HCT116 (cell line): ENCODE results near the gene MAP4K2. TPM values are rescaled to one million over a fixed set of nuclear protein-coding genes. Genes with fewer than 3 reads are reported as not detected.

Source experiments
- ATAC-seq: fragments of 200-7000 bp; cut with Tn5 transposase; 2 replicates; pipeline ENCODE4 v1.9.1; 2020; ENCODE audit warnings: mild to moderate bottlenecking, moderate library complexity
- BruUV-seq: library from RNA; stranded (reverse); fragments of 400-500 nt; replicated peaks from 2 replicates; lab custom pipeline; 2021; lab: Mats Ljungman, UMichigan
- CTCF ChIA-PET: fragments of 300-600 bp; sonication (Branson Sonifier 250); formaldehyde crosslinking; loops from one replicate; lab custom pipeline; 2021; ENCODE audit warnings: antibody characterized with exemption; lab: Charles Lee
- POLR2A ChIA-PET: fragments of 300-600, 350-600 bp; sonication (Branson Sonifier 250); formaldehyde crosslinking; loops from one replicate; lab custom pipeline; 2021; ENCODE audit warnings: antibody characterized with exemption; lab: Charles Lee
- RAD21 ChIA-PET, 2 experiments: fragments of 300-600 bp; sonication (Branson Sonifier 250); formaldehyde crosslinking; loops; one replicate each; lab custom pipeline; 2023; ENCODE audit warnings: low total read pairs in 2 of 2; ENCODE audit not compliant: uncharacterized antibody in 2 of 2, unreplicated experiment in 2 of 2, low non-redundant PET in 1 of 2; lab: Charles Lee
- DNase-seq: peaks from one replicate; pipeline ENCODE4 v3.0.0-alpha.2; 2010; ENCODE audit warnings: low read depth, low spot score
- H2AFZ ChIP-seq: fragments of 200-600 bp; shearing (Covaris generic), sonication (generic); 2 replicates; pipeline ENCODE4 v1.6.1; 2017; ENCODE audit warnings: low read depth, mixed run types, mixed read lengths, antibody characterized with exemption, low read length; ENCODE audit not compliant: poor library complexity, severe bottlenecking
- H3K27ac ChIP-seq: 2 replicates; pipeline ENCODE4 v1.5.1; 2012; ENCODE audit warnings: low read depth, low read length
- H3K27me3 ChIP-seq: fragments of 200-600 bp; sonication (generic); 2 replicates; pipeline ENCODE4 v1.6.1; 2016; ENCODE audit warnings: mixed run types, low read length, mixed read lengths; ENCODE audit not compliant: insufficient read depth
- H3K36me3 ChIP-seq, 2 experiments: fragments of 200-500 bp in 1 of 2; fragments of 200-600 bp in 1 of 2; sonication (Bioruptor generic) in 1 of 2; sonication (generic) in 1 of 2; 2 replicates each; pipeline versions ENCODE4 v1.5.1 to v1.6.1; 2014 to 2016; ENCODE audit warnings: low read length in 2 of 2, inconsistent platforms in 1 of 2, mixed read lengths in 1 of 2, mixed run types in 1 of 2; ENCODE audit not compliant: insufficient read depth in 2 of 2, control insufficient read depth in 1 of 2
- H3K4me1 ChIP-seq, 2 experiments: fragments of 200-600 bp in 1 of 2; sonication (generic) in 1 of 2; 2 replicates each; pipeline versions ENCODE4 v1.5.1 to v1.6.1; 2012 to 2017; ENCODE audit warnings: low read length in 2 of 2, inconsistent platforms in 1 of 2, mild to moderate bottlenecking in 1 of 2, mixed read lengths in 1 of 2, mixed run types in 1 of 2, moderate library complexity in 1 of 2; ENCODE audit not compliant: insufficient read depth in 2 of 2, control insufficient read depth in 1 of 2
- H3K4me2 ChIP-seq: fragments of 200-600 bp; sonication (generic); 2 replicates; pipeline ENCODE4 v1.6.1; 2017; ENCODE audit warnings: mixed run types, low read length, mixed read lengths
- H3K4me3 ChIP-seq, 2 experiments: fragments of 200-600 bp in 1 of 2; sonication (generic) in 1 of 2; replicated peaks in 1 of 2; 2 replicates each; pipeline ENCODE4 v1.5.1; 2011 to 2016; ENCODE audit warnings: low read length in 2 of 2, control low read depth in 1 of 2, low read depth in 1 of 2, mild to moderate bottlenecking in 1 of 2, mixed read lengths in 1 of 2, mixed run types in 1 of 2
- H3K79me2 ChIP-seq: fragments of 200-600 bp; sonication (generic); 2 replicates; pipeline ENCODE4 v1.6.1; 2017; ENCODE audit warnings: mild to moderate bottlenecking, mixed run types, low read length, moderate library complexity, mixed read lengths; ENCODE audit not compliant: insufficient read depth
- H3K9ac ChIP-seq: fragments of 200-600 bp; sonication (generic); 2 replicates; pipeline ENCODE4 v1.6.1; 2016; ENCODE audit warnings: low read length, mixed read lengths
- H3K9me2 ChIP-seq: fragments of 200-600 bp; sonication (generic), shearing (Covaris generic); 2 replicates; pipeline ENCODE4 v1.6.1; 2017; ENCODE audit warnings: mixed run types, mild to moderate bottlenecking, moderate library complexity; ENCODE audit not compliant: insufficient read depth
- H3K9me3 ChIP-seq, 2 experiments: fragments of 200-500 bp in 1 of 2; fragments of 200-600 bp in 1 of 2; sonication (Bioruptor generic) in 1 of 2; sonication (generic) in 1 of 2; 2 replicates each; pipeline ENCODE4 v1.6.1; 2014 to 2017; ENCODE audit warnings: low read length in 2 of 2, mixed read lengths in 2 of 2, inconsistent platforms in 1 of 2, low read depth in 1 of 2, mild to moderate bottlenecking in 1 of 2, mixed run types in 1 of 2, moderate library complexity in 1 of 2; ENCODE audit not compliant: control insufficient read depth in 1 of 2, insufficient read depth in 1 of 2
- H4K20me1 ChIP-seq: fragments of 200-600 bp; sonication (generic), shearing (Covaris generic); 2 replicates; pipeline ENCODE4 v1.6.1; 2017; ENCODE audit warnings: mixed run types, mild to moderate bottlenecking, moderate library complexity; ENCODE audit not compliant: insufficient read depth
- CBX3 ChIP-seq: IDR thresholded peaks from 2 replicates; pipeline ENCODE4 v1.6.1; 2012; ENCODE audit warnings: low read depth
- CEBPB ChIP-seq: IDR thresholded peaks from 2 replicates; pipeline ENCODE4 v1.6.1; 2012; ENCODE audit warnings: low read depth
- EGR1 ChIP-seq: IDR thresholded peaks from 2 replicates; pipeline ENCODE4 v1.6.1; 2012; ENCODE audit warnings: low read depth
- EZH2 ChIP-seq: fragments of 200-600 bp; sonication (generic); IDR thresholded peaks from 2 replicates; pipeline ENCODE4 v1.6.1; 2017; ENCODE audit warnings: antibody characterized with exemption, mixed run types
- EZH2phosphoT487 ChIP-seq: fragments of 200-600 bp; IDR thresholded peaks from 2 replicates; pipeline ENCODE4 v1.6.1; 2018; ENCODE audit warnings: antibody characterized with exemption, borderline replicate concordance
- FOSL1 ChIP-seq: IDR thresholded peaks from 2 replicates; pipeline ENCODE4 v1.6.1; 2012; ENCODE audit warnings: low read depth
- JUND ChIP-seq: IDR thresholded peaks from 2 replicates; pipeline ENCODE4 v1.6.1; 2012
- POLR2A ChIP-seq: IDR thresholded peaks from 2 replicates; pipeline ENCODE4 v1.7.0; 2011; ENCODE audit warnings: borderline replicate concordance; ENCODE audit not compliant: insufficient read depth, insufficient read length; ENCODE audit errors: extremely low read depth
- RAD21 ChIP-seq: IDR thresholded peaks from 2 replicates; pipeline ENCODE4 v1.6.1; 2012; ENCODE audit warnings: low read depth, mild to moderate bottlenecking
- SRF ChIP-seq: IDR thresholded peaks from 2 replicates; pipeline ENCODE4 v1.6.1; 2012; ENCODE audit warnings: low read depth
- TCF7L2 ChIP-seq: IDR thresholded peaks from 2 replicates; pipeline ENCODE4 v1.7.0; 2011; ENCODE audit warnings: borderline replicate concordance, inconsistent platforms; ENCODE audit not compliant: insufficient read depth, insufficient read length; ENCODE audit errors: extremely low read depth
- ZBTB33 ChIP-seq: IDR thresholded peaks from 2 replicates; pipeline ENCODE4 v1.6.1; 2011; ENCODE audit warnings: mild to moderate bottlenecking, low read length, moderate library complexity; ENCODE audit not compliant: insufficient replicate concordance; ENCODE audit errors: extremely low read depth
- ZNF274 ChIP-seq: fragments of 200-500 bp; sonication (Bioruptor generic); IDR thresholded peaks from 2 replicates; pipeline ENCODE4 v1.6.1; 2014; ENCODE audit warnings: mild to moderate bottlenecking, low read depth, low read length, inconsistent platforms
- intact Hi-C: fragments of 100-400 bp; cut with micrococcal nuclease; formaldehyde crosslinking; loops from 2 replicates; pipeline ENCODE4 v1.10.0; 2022
- total RNA-seq: library from RNA; stranded (reverse); gene quantifications from one replicate; pipeline ENCODE4 v1.2.1, GENCODE V29; 2021; ENCODE audit not compliant: unreplicated experiment
- TF ChIP-seq, protein P1 (sequence below): IDR thresholded peaks from 2 replicates; pipeline ENCODE4 v1.6.1; 2012
- TF ChIP-seq, protein P2 (sequence below), 3 experiments: fragments of 200-600 bp in 1 of 3; sonication (generic) in 1 of 3; IDR thresholded peaks in 2 of 3; conservative IDR thresholded peaks in 1 of 3; 2 replicates each; pipeline ENCODE4 v1.5.1; 2012 to 2017; ENCODE audit warnings: low read depth in 2 of 3, low read length in 2 of 3, antibody characterized with exemption in 1 of 3, borderline replicate concordance in 1 of 3, control low read depth in 1 of 3, mild to moderate bottlenecking in 1 of 3, mixed read lengths in 1 of 3, mixed run types in 1 of 3, moderate library complexity in 1 of 3; ENCODE audit not compliant: insufficient read depth in 1 of 3

The MAP4K2 gene
- total RNA-seq, 1 experiment from 2014 or later, result 44.2 TPM

- no peak overlapping the region for H3K4me2 ChIP-seq
- H3K27ac ChIP-seq, result no peak overlapping the region
- peaks cover 3 to 13% of the 10 kb centered on the region in 2 experiments; a peak in 2 of 4 replicates for H3K36me3 ChIP-seq
- TF ChIP-seq SRF (no peak), FOSL1 (no peak), POLR2A (no peak), CEBPB (no peak), ZBTB33 (no peak), EZH2 (no peak), JUND (no peak), ZNF274 (no peak), TCF7L2 (no peak), EGR1 (no peak), CBX3 (no peak), RAD21 (no peak), EZH2phosphoT487 (no peak)
- TF ChIP-seq, protein P1, sequence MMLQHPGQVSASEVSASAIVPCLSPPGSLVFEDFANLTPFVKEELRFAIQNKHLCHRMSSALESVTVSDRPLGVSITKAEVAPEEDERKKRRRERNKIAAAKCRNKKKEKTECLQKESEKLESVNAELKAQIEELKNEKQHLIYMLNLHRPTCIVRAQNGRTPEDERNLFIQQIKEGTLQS, result no peak
- TF ChIP-seq, protein P2, sequence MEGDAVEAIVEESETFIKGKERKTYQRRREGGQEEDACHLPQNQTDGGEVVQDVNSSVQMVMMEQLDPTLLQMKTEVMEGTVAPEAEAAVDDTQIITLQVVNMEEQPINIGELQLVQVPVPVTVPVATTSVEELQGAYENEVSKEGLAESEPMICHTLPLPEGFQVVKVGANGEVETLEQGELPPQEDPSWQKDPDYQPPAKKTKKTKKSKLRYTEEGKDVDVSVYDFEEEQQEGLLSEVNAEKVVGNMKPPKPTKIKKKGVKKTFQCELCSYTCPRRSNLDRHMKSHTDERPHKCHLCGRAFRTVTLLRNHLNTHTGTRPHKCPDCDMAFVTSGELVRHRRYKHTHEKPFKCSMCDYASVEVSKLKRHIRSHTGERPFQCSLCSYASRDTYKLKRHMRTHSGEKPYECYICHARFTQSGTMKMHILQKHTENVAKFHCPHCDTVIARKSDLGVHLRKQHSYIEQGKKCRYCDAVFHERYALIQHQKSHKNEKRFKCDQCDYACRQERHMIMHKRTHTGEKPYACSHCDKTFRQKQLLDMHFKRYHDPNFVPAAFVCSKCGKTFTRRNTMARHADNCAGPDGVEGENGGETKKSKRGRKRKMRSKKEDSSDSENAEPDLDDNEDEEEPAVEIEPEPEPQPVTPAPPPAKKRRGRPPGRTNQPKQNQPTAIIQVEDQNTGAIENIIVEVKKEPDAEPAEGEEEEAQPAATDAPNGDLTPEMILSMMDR (IDR thresholded peaks at IDR 0.05 in 2 of 3, conservative IDR thresholded peaks at IDR 0.05 in 1 of 3; ENCODE audit: borderline replicate concordance in 1 of 3, insufficient read depth in 1 of 3, low read depth in 2 of 3, low read length in 2 of 3), result no peak
- POLR2A ChIA-PET, result no interaction called here
- H4K20me1 ChIP-seq, result no peaks in the 10 kb centered on the region
- 0 out of 4 replicates have a peak, but pooled peaks cover 0 to 4% of the 10 kb centered on the region in 2 experiments for H3K4me1 ChIP-seq
- H3K4me3 ChIP-seq, result no peak overlapping the region
- CTCF ChIA-PET, result no interaction called here
- H3K9ac ChIP-seq, result no peak overlapping the region
- no peak for DNase-seq
- BruUV-seq, result no TSS peak
- H3K9me2 ChIP-seq, result no peaks in the 10 kb centered on the region
- H2AFZ ChIP-seq, result no peak overlapping the region
- RAD21 ChIA-PET, result no interaction called here
- no peak for ATAC-seq
- H3K79me2 ChIP-seq, result no peaks in the 10 kb centered on the region
- H3K9me3 ChIP-seq, result no peaks in the 10 kb centered on the region
- intact Hi-C loops, result no loop called here
- H3K27me3 ChIP-seq, result no peaks in the 10 kb centered on the region
Measured at GRCh38 chr11:64826062-64826461, 23.0 kb upstream of the MAP4K2 start.
